DND-41 (cell line): Measurements from ENCODE around the gene CASP2.

Source experiments
- ATAC-seq: fragments of 200-7000 bp; cut with Tn5 transposase; 3 replicates; pipeline ENCODE4 v1.9.1; 2021; ENCODE audit warnings: low read depth; ENCODE audit not compliant: insufficient read depth
- DNase-seq: peaks from one replicate; pipeline ENCODE4 v3.0.0-alpha.2; 2020
- H2AFZ ChIP-seq: 2 replicates; pipeline ENCODE4 v1.6.0; 2012; ENCODE audit warnings: low read depth, low read length
- H3K27ac ChIP-seq: 2 replicates; pipeline ENCODE4 v1.5.1; 2012; ENCODE audit warnings: low read length, inconsistent platforms
- H3K27me3 ChIP-seq: fragments of 200-600 bp; sonication (generic); 2 replicates; pipeline ENCODE4 v1.6.0; 2012; ENCODE audit warnings: low read length, mild to moderate bottlenecking, inconsistent platforms; ENCODE audit not compliant: insufficient read depth, poor library complexity
- H3K36me3 ChIP-seq: 2 replicates; pipeline ENCODE4 v1.5.1; 2012; ENCODE audit warnings: low read length, inconsistent platforms; ENCODE audit not compliant: insufficient read depth
- H3K4me1 ChIP-seq: 2 replicates; pipeline ENCODE4 v1.5.1; 2012; ENCODE audit warnings: mild to moderate bottlenecking, low read length; ENCODE audit not compliant: insufficient read depth
- H3K4me2 ChIP-seq: 2 replicates; pipeline ENCODE4 v1.6.0; 2012; ENCODE audit warnings: mild to moderate bottlenecking, moderate library complexity, low read length, inconsistent platforms; ENCODE audit not compliant: insufficient read depth
- H3K4me3 ChIP-seq, 2 experiments: fragments of 200-600 bp in 1 of 2; shearing (Covaris generic) in 1 of 2; 2 replicates each; pipeline ENCODE4 v1.5.1; 2012 to 2016; ENCODE audit warnings: inconsistent platforms in 2 of 2, low read length in 2 of 2, mild to moderate bottlenecking in 2 of 2, low read depth in 1 of 2, moderate library complexity in 1 of 2
- H3K79me2 ChIP-seq: 2 replicates; pipeline ENCODE4 v1.6.0; 2012; ENCODE audit warnings: low read length, inconsistent platforms; ENCODE audit not compliant: insufficient read depth
- H3K9ac ChIP-seq: 2 replicates; pipeline ENCODE4 v1.6.0; 2012; ENCODE audit warnings: low read depth, mild to moderate bottlenecking, inconsistent platforms, low read length, moderate library complexity
- H3K9me3 ChIP-seq: 2 replicates; pipeline ENCODE4 v1.5.1; 2012; ENCODE audit warnings: low read length, moderate library complexity, mild to moderate bottlenecking, inconsistent platforms; ENCODE audit not compliant: insufficient read depth, severe bottlenecking
- H4K20me1 ChIP-seq: 2 replicates; pipeline ENCODE4 v1.6.0; 2012; ENCODE audit warnings: low read length; ENCODE audit not compliant: insufficient read depth
- CTCF ChIP-seq: IDR thresholded peaks from 2 replicates; pipeline ENCODE4 v1.5.1; 2012; ENCODE audit warnings: borderline replicate concordance, low read length, moderate library complexity, mild to moderate bottlenecking; ENCODE audit not compliant: poor library complexity, severe bottlenecking; ENCODE audit errors: extremely low read depth
- EZH2 ChIP-seq: IDR thresholded peaks from 3 replicates; pipeline ENCODE4 v1.6.1; 2012; ENCODE audit warnings: borderline replicate concordance, low read depth, mild to moderate bottlenecking, moderate library complexity, low read length, inconsistent platforms; ENCODE audit not compliant: severe bottlenecking

CASP2 gene

DNA sequence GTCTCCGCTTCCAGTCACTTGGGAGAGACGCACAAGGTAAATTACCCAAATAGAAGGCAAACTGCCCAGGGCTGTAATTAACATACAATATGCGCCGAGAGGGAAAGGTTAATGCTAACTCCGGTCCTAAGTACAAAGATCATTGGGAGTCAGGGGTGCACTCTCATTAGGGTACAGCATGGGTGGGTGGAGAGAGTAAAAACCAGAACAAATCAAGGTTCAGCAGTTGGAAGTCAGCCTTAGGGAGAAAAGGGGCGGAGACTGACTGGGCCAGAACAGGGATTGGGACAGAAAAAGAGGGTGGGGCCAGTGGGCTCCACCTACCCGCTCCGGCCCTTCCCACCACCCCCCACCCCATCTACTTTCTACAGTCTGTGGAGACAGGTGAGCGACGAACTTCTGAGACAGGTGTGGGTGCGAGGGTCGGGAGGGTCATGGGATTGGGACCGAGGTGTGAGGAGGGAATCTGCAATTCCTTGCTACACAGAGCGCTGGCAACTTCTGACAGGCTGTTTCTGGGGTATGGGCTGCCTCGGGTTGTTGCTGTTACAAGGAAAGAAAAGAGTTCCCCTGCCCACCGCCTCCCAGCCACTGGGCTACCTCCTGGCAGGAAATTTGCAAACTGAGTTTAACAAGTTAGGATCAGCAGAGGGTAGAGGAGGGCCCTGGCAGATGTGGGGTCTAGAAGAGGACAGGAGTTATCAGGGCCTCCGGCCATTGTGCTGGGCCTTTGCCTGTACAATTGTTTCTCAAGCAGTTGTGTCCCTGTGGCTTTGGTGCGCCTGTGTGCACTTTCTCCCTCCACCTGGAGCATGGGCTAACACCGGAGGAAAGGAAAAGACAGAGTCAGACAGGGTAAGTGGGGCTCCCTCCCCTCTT, 3.3 kb upstream of the CASP2 start, which contains the start of gene TMEM139:
TMEM139 (plus strand) TSS at position 368 of the 879 bp plus-strand sequence. CDS start 1,000 bp downstream, outside the sequence.
- no peak within 1 kb of the TSS for H2AFZ ChIP-seq
- peaks cover 6% of the 10 kb centered on the region for H4K20me1 ChIP-seq
- H3K4me2 ChIP-seq = no peak within 1 kb of the TSS
- TF ChIP-seq EZH2 = no peak
- no peak for TF ChIP-seq CTCF
- DNase-seq = no peak
- no peaks in the 10 kb centered on the region for H3K27me3 ChIP-seq
- no peak for ATAC-seq
- no peaks in the 10 kb centered on the region for H3K9me3 ChIP-seq
- no peak within 1 kb of the TSS for H3K27ac ChIP-seq
- peaks cover 6% of the 10 kb centered on the region for H3K36me3 ChIP-seq
- H3K79me2 ChIP-seq = peaks cover 23% of the 10 kb centered on the region
- peaks cover 26% of the 10 kb centered on the region for H3K4me1 ChIP-seq
- no peak within 1 kb of the TSS for H3K9ac ChIP-seq
- no peak within 1 kb of the TSS for H3K4me3 ChIP-seq

GRCh38 chr7:143285470-143285778, 2.7 kb upstream of the CASP2 start:
- H3K4me3 ChIP-seq = no peak overlapping the region
- H3K27me3 ChIP-seq = no peaks in the 10 kb centered on the region
- peaks cover 29% of the 10 kb centered on the region for H3K79me2 ChIP-seq
- H3K4me1 ChIP-seq = peaks cover 32% of the 10 kb centered on the region
- H3K27ac ChIP-seq = no peak overlapping the region
- no peak for TF ChIP-seq EZH2
- ATAC-seq = no peak
- H3K9ac ChIP-seq = no peak overlapping the region
- no peak overlapping the region for H3K4me2 ChIP-seq
- peaks cover 10% of the 10 kb centered on the region for H4K20me1 ChIP-seq
- H2AFZ ChIP-seq = no peak overlapping the region
- no peak for DNase-seq
- H3K36me3 ChIP-seq = peaks cover 12% of the 10 kb centered on the region
- no peaks in the 10 kb centered on the region for H3K9me3 ChIP-seq

GRCh38 chr7:143285806-143286521, 2.2 kb upstream of the CASP2 start:
- H4K20me1 ChIP-seq = peaks cover 15% of the 10 kb centered on the region
- no peak overlapping the region for H3K9ac ChIP-seq
- no peak overlapping the region for H3K27ac ChIP-seq
- TF ChIP-seq CTCF = no peak
- H2AFZ ChIP-seq = no peak overlapping the region
- ATAC-seq (no peak), DNase-seq (no peak)
- H3K36me3 ChIP-seq = peaks cover 17% of the 10 kb centered on the region
- peaks cover 37% of the 10 kb centered on the region for H3K4me1 ChIP-seq
- no peak overlapping the region for H3K4me3 ChIP-seq
- peaks cover 34% of the 10 kb centered on the region for H3K79me2 ChIP-seq
- H3K9me3 ChIP-seq = no peaks in the 10 kb centered on the region
- no peak overlapping the region for H3K4me2 ChIP-seq
- no peaks in the 10 kb centered on the region for H3K27me3 ChIP-seq

DNA sequence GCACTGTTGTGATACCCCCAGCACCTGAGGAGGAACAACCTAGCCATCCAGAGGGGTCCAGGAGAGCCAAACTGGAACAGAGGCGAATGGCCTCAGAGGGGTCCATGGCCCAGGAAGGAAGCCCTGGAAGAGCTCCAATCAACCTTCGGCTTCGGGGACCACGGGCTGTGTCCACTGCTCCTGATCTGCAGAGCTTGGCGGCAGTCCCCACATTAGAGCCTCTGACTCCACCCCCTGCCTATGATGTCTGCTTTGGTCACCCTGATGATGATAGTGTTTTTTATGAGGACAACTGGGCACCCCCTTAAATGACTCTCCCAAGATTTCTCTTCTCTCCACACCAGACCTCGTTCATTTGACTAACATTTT, 1.6 kb upstream of the CASP2 start:
- Histone ChIP-seq H3K4me2 (no peak overlapping the region), H3K27ac (no peak overlapping the region), H3K79me2 (peaks cover 40% of the 10 kb centered on the region), H3K9me3 (no peaks in the 10 kb centered on the region), H3K4me1 (peaks cover 43% of the 10 kb centered on the region), H4K20me1 (peaks cover 20% of the 10 kb centered on the region), H3K27me3 (no peaks in the 10 kb centered on the region), H2AFZ (no peak overlapping the region), H3K4me3 (no peak overlapping the region), H3K36me3 (peaks cover 23% of the 10 kb centered on the region), H3K9ac (no peak overlapping the region)
- ATAC-seq (no peak), DNase-seq (no peak)
- no peak for TF ChIP-seq CTCF
- no peak for TF ChIP-seq EZH2
